HepG2 (cell line): ENCODE results near the gene JMJD8. TPM values are rescaled to one million over a fixed set of nuclear protein-coding genes. Genes with fewer than 3 reads are reported as not detected.

Experiments
- AGO1 ChIP-seq: fragments of 200-400 bp; formaldehyde crosslinking; IDR thresholded peaks from 2 replicates; pipeline ENCODE4 v1.6.1; 2017; ENCODE audit warnings: mild to moderate bottlenecking, low read depth, low read length, moderate library complexity; ENCODE audit not compliant: poor library complexity, severe bottlenecking
- EHMT2 ChIP-seq: fragments of 200-600 bp; sonication (generic); IDR thresholded peaks from 2 replicates; pipeline ENCODE4 v1.7.0; 2017; ENCODE audit warnings: antibody characterized with exemption, low read depth, low read length, borderline replicate concordance
- HOXA3 ChIP-seq: sonication (generic); formaldehyde crosslinking; IDR thresholded peaks from 2 replicates; pipeline ENCODE4 v1.5.0; 2020; ENCODE audit warnings: missing genetic modification reagents
- HOXD1 ChIP-seq: sonication (generic); formaldehyde crosslinking; IDR thresholded peaks from 2 replicates; pipeline ENCODE4 v1.5.0; 2020; ENCODE audit warnings: missing genetic modification reagents
- KIAA2018 ChIP-seq: sonication (generic); formaldehyde crosslinking; IDR thresholded peaks from 2 replicates; pipeline ENCODE4 v1.5.0; 2020; ENCODE audit warnings: mild to moderate bottlenecking, missing genetic modification reagents, borderline replicate concordance
- KLF12 ChIP-seq: sonication (generic); formaldehyde crosslinking; IDR thresholded peaks from 2 replicates; pipeline ENCODE4 v1.4.0; 2020; ENCODE audit warnings: missing genetic modification reagents, borderline replicate concordance
- MED1 ChIP-seq: sonication (generic); formaldehyde crosslinking; IDR thresholded peaks from 2 replicates; pipeline ENCODE4 v1.4.0; 2020; ENCODE audit warnings: missing genetic modification reagents
- MXD3 ChIP-seq: IDR thresholded peaks from 2 replicates; pipeline ENCODE4 v1.6.1; 2016; ENCODE audit warnings: mild to moderate bottlenecking, missing biosample characterization, missing genetic modification reagents
- MYNN ChIP-seq: sonication (generic); formaldehyde crosslinking; IDR thresholded peaks from 2 replicates; pipeline ENCODE4 v1.4.0; 2020; ENCODE audit warnings: mild to moderate bottlenecking, low read depth, missing genetic modification reagents
- REXO4 ChIP-seq: sonication (generic); formaldehyde crosslinking; IDR thresholded peaks from 2 replicates; pipeline ENCODE4 v1.8.0; 2022; ENCODE audit warnings: missing genetic modification reagents, mild to moderate bottlenecking, borderline replicate concordance
- SRSF1 ChIP-seq: fragments of 200-400 bp; formaldehyde crosslinking; optimal IDR thresholded peaks from 2 replicates; pipeline ENCODE3; 2017; ENCODE audit warnings: mild to moderate bottlenecking, low read depth, low read length, moderate library complexity
- TBL1XR1 ChIP-seq: fragments of 150-350 bp; IDR thresholded peaks from 2 replicates; pipeline ENCODE4 v1.6.1; 2014; ENCODE audit warnings: borderline replicate concordance, low read length; ENCODE audit not compliant: partially characterized antibody
- TEAD2 ChIP-seq: sonication (generic); formaldehyde crosslinking; IDR thresholded peaks from 2 replicates; pipeline ENCODE4 v1.9.0; 2021; ENCODE audit warnings: missing genetic modification reagents
- ZBTB42 ChIP-seq: sonication (generic); formaldehyde crosslinking; IDR thresholded peaks from 2 replicates; pipeline ENCODE4 v1.5.0; 2020; ENCODE audit warnings: mild to moderate bottlenecking, missing genetic modification reagents
- ZEB1 ChIP-seq: IDR thresholded peaks from 2 replicates; pipeline ENCODE4 v1.6.1; 2012; ENCODE audit warnings: mild to moderate bottlenecking, low read depth, inconsistent platforms; ENCODE audit not compliant: insufficient replicate concordance
- ZNF564 ChIP-seq: sonication (generic); formaldehyde crosslinking; IDR thresholded peaks from 2 replicates; pipeline ENCODE4 v1.8.1; 2023; ENCODE audit warnings: mild to moderate bottlenecking, missing genetic modification reagents
- ZNF670 ChIP-seq: sonication (generic); formaldehyde crosslinking; IDR thresholded peaks from 2 replicates; pipeline ENCODE4 v1.8.0; 2022; ENCODE audit warnings: mild to moderate bottlenecking, missing genetic modification reagents, borderline replicate concordance
- ZSCAN25 ChIP-seq: sonication (generic); formaldehyde crosslinking; IDR thresholded peaks from 2 replicates; pipeline ENCODE4 v1.8.0; 2022; ENCODE audit warnings: mild to moderate bottlenecking, missing genetic modification reagents
- polyA plus RNA-seq, 8 experiments: library from polyadenylated mRNA; depleted of rRNA in 3 of 8; stranded (reverse) in 7 of 8; unstranded in 1 of 8; fragments of >200 nt; fragmentation: Illumina TruSeq in 4 of 8; extraction: Trizol in 4 of 8; gene quantifications; 2 replicates each; pipeline versions ENCODE4 v1.2.1 to v1.2.3, GENCODE V29; 2011 to 2016; ENCODE audit warnings: low read depth in 4 of 8, missing spikeins in 1 of 8, mixed read lengths in 1 of 8; ENCODE audit not compliant: insufficient read depth in 1 of 8
- total RNA-seq, 5 experiments: library from RNA; depleted of rRNA; stranded (reverse); fragments of >200 nt; fragmentation: Illumina TruSeq; extraction: Trizol; gene quantifications; 2 replicates each; pipeline ENCODE4 v1.2.3, GENCODE V29; 2016; ENCODE audit warnings: low read depth in 1 of 5
- TF ChIP-seq, protein P1 (sequence below): sonication (generic); formaldehyde crosslinking; IDR thresholded peaks from 2 replicates; pipeline ENCODE4 v1.5.1; 2020; ENCODE audit warnings: missing genetic modification reagents, mild to moderate bottlenecking, borderline replicate concordance

Gene JMJD8
- total and polyA plus RNA-seq, 2 of the 13 experiments (the other 11 are each of a cell fraction or from before 2014, with no cell fraction given) = 2.6 to 11.8 TPM

- TF ChIP-seq, protein P1, sequence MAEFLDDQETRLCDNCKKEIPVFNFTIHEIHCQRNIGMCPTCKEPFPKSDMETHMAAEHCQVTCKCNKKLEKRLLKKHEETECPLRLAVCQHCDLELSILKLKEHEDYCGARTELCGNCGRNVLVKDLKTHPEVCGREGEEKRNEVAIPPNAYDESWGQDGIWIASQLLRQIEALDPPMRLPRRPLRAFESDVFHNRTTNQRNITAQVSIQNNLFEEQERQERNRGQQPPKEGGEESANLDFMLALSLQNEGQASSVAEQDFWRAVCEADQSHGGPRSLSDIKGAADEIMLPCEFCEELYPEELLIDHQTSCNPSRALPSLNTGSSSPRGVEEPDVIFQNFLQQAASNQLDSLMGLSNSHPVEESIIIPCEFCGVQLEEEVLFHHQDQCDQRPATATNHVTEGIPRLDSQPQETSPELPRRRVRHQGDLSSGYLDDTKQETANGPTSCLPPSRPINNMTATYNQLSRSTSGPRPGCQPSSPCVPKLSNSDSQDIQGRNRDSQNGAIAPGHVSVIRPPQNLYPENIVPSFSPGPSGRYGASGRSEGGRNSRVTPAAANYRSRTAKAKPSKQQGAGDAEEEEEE (CRISPR knock-in tag) = no peak
- no peak for TF ChIP-seq MXD3
- TF ChIP-seq ZNF564 (CRISPR knock-in tag) = peak; percentile 91
- peak; percentile 88 for TF ChIP-seq MED1
- no peak for TF ChIP-seq EHMT2
- no peak for TF ChIP-seq ZEB1
- TF ChIP-seq SRSF1 = no peak
- TF ChIP-seq REXO4 (CRISPR knock-in tag) = no peak
- no peak for TF ChIP-seq MYNN (CRISPR knock-in tag)
- no peak for TF ChIP-seq KIAA2018 (CRISPR knock-in tag)
- TF ChIP-seq AGO1 = no peak
- TF ChIP-seq TEAD2 (CRISPR knock-in tag) = no peak
- TF ChIP-seq KLF12 (CRISPR knock-in tag) = peak; percentile 88; the same call in 1 of the 2 replicates
- no peak for TF ChIP-seq ZBTB42
- TF ChIP-seq ZNF670 = no peak
- TF ChIP-seq ZSCAN25 (CRISPR knock-in tag) = peak; percentile 91
- peak; percentile 29 for TF ChIP-seq TBL1XR1
- peak; percentile 98 for TF ChIP-seq HOXA3 (CRISPR knock-in tag)
- peak; percentile 20; the same call in 1 of the 2 replicates for TF ChIP-seq HOXD1
These were observed 16.2 kb downstream of the JMJD8 start, which contains the start of gene RHOT2 (continued) for GRCh38 chr16:667780-668518.
